Left lobe of liver (tissue), 2 donors: ENCODE measurements around the gene HCFC1. TPM values are rescaled to one million over a fixed set of nuclear protein-coding genes. Genes with fewer than 3 reads are reported as not detected.
A peak's percentile ranks its signal among the peaks of the same experiment; 100 is the strongest.

Experiments
- ATAC-seq: fragments of 200-7000 bp; cut with Tn5 transposase; one replicate; pipeline ENCODE4 v1.9.1; 2020; ENCODE audit warnings: mild to moderate bottlenecking, moderate library complexity
- DNase-seq: peaks from one replicate; pipeline ENCODE4 v3.0.0-alpha.2; 2020; ENCODE audit warnings: low spot score
- total RNA-seq: library from RNA; stranded (reverse); gene quantifications from one replicate; pipeline ENCODE4 v1.2.1, GENCODE V29; 2021
- donor health status: DM: no; HTN: no; CAD: no; lungs with moderate emphysema.
- donor health status: DM: no; HTN: yes; CAD: no.

Gene HCFC1
- total RNA-seq, result 17.2 TPM

- ATAC-seq (peak; percentile 64), DNase-seq (peak; percentile 89)
Observed at GRCh38 chrX:153971450-153972367, at the start of gene HCFC1. Gene HCFC1, minus strand, starts transcription at chrX:153971818. Its CDS starts 978 bp downstream, at chrX:153970840.

GRCh38 chrX:154021131-154021611, 49.6 kb upstream of the HCFC1 start:
- DNase-seq (no peak), ATAC-seq (no peak)

- no peak for ATAC-seq
Observed at GRCh38 chrX:154020536-154021115, 49.0 kb upstream of the HCFC1 start.

GRCh38 chrX:154019633-154020528, 48.3 kb upstream of the HCFC1 start, which contains the start of gene IRAK1:
Gene IRAK1, minus strand, starts transcription at chrX:154019902. Its CDS starts 90 bp downstream, at chrX:154019812.
- peak; percentile 89 for ATAC-seq
- DNase-seq, result peak; percentile 66

More at GRCh38 chrX:154020536-154021115, 49.0 kb upstream of the HCFC1 start:
- DNase-seq, result no peak

- DNase-seq, result no peak
- peak; percentile 2 for ATAC-seq
Observed at GRCh38 chrX:154019061-154019621, 47.5 kb upstream of the HCFC1 start.

GRCh38 chrX:154018518-154019060, 47.0 kb upstream of the HCFC1 start:
- ATAC-seq (no peak), DNase-seq (no peak)

- ATAC-seq, result no peak
- DNase-seq, result no peak
Observed at GRCh38 chrX:154017766-154018517, 46.3 kb upstream of the HCFC1 start.

GRCh38 chrX:154016366-154017076, 44.9 kb upstream of the HCFC1 start:
- DNase-seq (no peak), ATAC-seq (no peak)

- no peak for ATAC-seq
- DNase-seq, result no peak
Observed at GRCh38 chrX:154015581-154016264, 44.1 kb upstream of the HCFC1 start.

GRCh38 chrX:154014429-154015380, 43.1 kb upstream of the HCFC1 start:
- DNase-seq, result no peak
- no peak for ATAC-seq

GRCh38 chrX:154013614-154014360, 42.2 kb upstream of the HCFC1 start:
- DNase-seq (no peak), ATAC-seq (peak; percentile 77)

- ATAC-seq, result no peak
- DNase-seq, result no peak
Observed at GRCh38 chrX:154013001-154013421, 41.4 kb upstream of the HCFC1 start.

- ATAC-seq (no peak), DNase-seq (no peak)
Observed at GRCh38 chrX:154012336-154012991, 40.8 kb upstream of the HCFC1 start.

- DNase-seq (no peak), ATAC-seq (no peak)
Observed at GRCh38 chrX:154011376-154012335, 40.0 kb upstream of the HCFC1 start.
